GM12878 (cell line): Measurements from ENCODE around the gene ELAPOR1. TPM values are rescaled to one million over a fixed set of nuclear protein-coding genes. Genes with fewer than 3 reads are reported as not detected.

Experiments used
- ATAC-seq: fragments of 200-7000 bp; cut with Tn5 transposase; 3 replicates; pipeline ENCODE4 v1.9.1; 2020; ENCODE audit warnings: mild to moderate bottlenecking, moderate library complexity
- BruUV-seq: library from RNA; stranded (reverse); fragments of 400-500 nt; replicated peaks from 2 replicates; lab custom pipeline; 2021; lab: Mats Ljungman, UMichigan
- CTCF ChIA-PET: fragments of 300-600 bp; sonication (Branson Sonifier 250); formaldehyde crosslinking; extraction: SDS; loops from one replicate; lab custom pipeline; 2021; ENCODE audit warnings: inconsistent platforms; lab: Yijun Ruan, JAX
- POLR2A ChIA-PET: fragments of 350-600 bp; formaldehyde crosslinking; extraction: SDS; loops from one replicate; lab custom pipeline; 2021; ENCODE audit warnings: inconsistent platforms; lab: Charles Lee
- RAD21 ChIA-PET: fragments of 300-600 bp; sonication (Branson Sonifier 250); formaldehyde crosslinking; loops from one replicate; lab custom pipeline; 2023; ENCODE audit warnings: antibody characterized with exemption; ENCODE audit not compliant: unreplicated experiment; lab: Charles Lee
- SMC1A ChIA-PET: fragments of 300-600 bp; sonication (Branson Sonifier 250); formaldehyde crosslinking; loops from one replicate; lab custom pipeline; 2023; ENCODE audit not compliant: unreplicated experiment, uncharacterized antibody; lab: Charles Lee
- DNase-seq: peaks from one replicate; pipeline ENCODE4 v3.0.0-alpha.2; 2011; ENCODE audit warnings: low read depth, low spot score
- FAIRE-seq: peaks from 3 replicates; lab custom pipeline; 2011; peaks lifted over from hg19 to GRCh38; lab: Jason Lieb, UNC
- H2AFZ ChIP-seq: 2 replicates; pipeline ENCODE4 v1.6.0; 2011; ENCODE audit warnings: low read depth, low read length, control low read depth; ENCODE audit not compliant: control insufficient read depth
- H3K27ac ChIP-seq: 2 replicates; pipeline ENCODE4 v1.5.1; 2011; ENCODE audit warnings: control low read depth; ENCODE audit not compliant: control insufficient read depth, insufficient read depth
- H3K27me3 ChIP-seq, 2 experiments: replicated peaks in 1 of 2; 2 replicates each; pipeline versions ENCODE4 v1.6.0 to v1.6.1; 2011; ENCODE audit warnings: low read length in 1 of 2; ENCODE audit not compliant: control insufficient read depth in 2 of 2, insufficient read depth in 2 of 2
- H3K36me3 ChIP-seq, 2 experiments: 2 replicates each; pipeline ENCODE4 v1.5.1; 2011; ENCODE audit warnings: low read length in 1 of 2; ENCODE audit not compliant: control insufficient read depth in 2 of 2, insufficient read depth in 2 of 2
- H3K4me1 ChIP-seq: 2 replicates; pipeline ENCODE4 v1.6.1; 2011; ENCODE audit warnings: mild to moderate bottlenecking, low read length, moderate library complexity, mixed read lengths; ENCODE audit not compliant: control insufficient read depth, insufficient read depth
- H3K4me2 ChIP-seq: 2 replicates; pipeline ENCODE4 v1.6.0; 2011; ENCODE audit warnings: control low read depth; ENCODE audit not compliant: control insufficient read depth, insufficient read depth
- H3K4me3 ChIP-seq: fragments of 200-600 bp; sonication (generic); 2 replicates; pipeline ENCODE4 v1.5.1; 2016
- H3K79me2 ChIP-seq: 2 replicates; pipeline ENCODE4 v1.6.0; 2011; ENCODE audit warnings: low read length; ENCODE audit not compliant: control insufficient read depth, insufficient read depth
- H3K9ac ChIP-seq: 2 replicates; pipeline ENCODE4 v1.8.0; 2011; ENCODE audit warnings: low read length, control low read depth, mixed read lengths; ENCODE audit not compliant: control insufficient read depth, insufficient read depth
- H3K9me3 ChIP-seq: replicated peaks from 3 replicates; pipeline ENCODE4 v1.5.1; 2011; ENCODE audit warnings: mild to moderate bottlenecking, low read length; ENCODE audit not compliant: control insufficient read depth, insufficient read depth
- H4K20me1 ChIP-seq: 2 replicates; pipeline ENCODE4 v1.6.0; 2011; ENCODE audit not compliant: control insufficient read depth, insufficient read depth
- ATF2 ChIP-seq: IDR thresholded peaks from 2 replicates; pipeline ENCODE4 v1.6.1; 2012; ENCODE audit warnings: low read length, inconsistent platforms
- CBFB ChIP-seq: IDR thresholded peaks from 2 replicates; pipeline ENCODE4 v1.6.1; 2016; ENCODE audit warnings: antibody characterized with exemption, low read depth
- E2F8 ChIP-seq: fragments of 450-650 bp; IDR thresholded peaks from 2 replicates; pipeline ENCODE4 v1.6.1; 2018; ENCODE audit warnings: mild to moderate bottlenecking, low read depth, moderate library complexity; ENCODE audit not compliant: partially characterized antibody
- EZH2 ChIP-seq: IDR thresholded peaks from 2 replicates; pipeline ENCODE4 v1.6.1; 2012; ENCODE audit warnings: low read depth, mild to moderate bottlenecking, control low read depth, inconsistent platforms, low read length, borderline replicate concordance; ENCODE audit not compliant: control insufficient read depth
- FOXM1 ChIP-seq: IDR thresholded peaks from 2 replicates; pipeline ENCODE4 v1.6.1; 2012; ENCODE audit warnings: low read depth, mild to moderate bottlenecking, inconsistent platforms, low read length, moderate library complexity
- HDGF ChIP-seq: fragments of 450-650 bp; IDR thresholded peaks from 2 replicates; pipeline ENCODE4 v1.6.1; 2016; ENCODE audit warnings: antibody characterized with exemption
- NBN ChIP-seq: fragments of 450-650 bp; IDR thresholded peaks from 2 replicates; pipeline ENCODE4 v1.6.1; 2016
- PKNOX1 ChIP-seq: fragments of 450-650 bp; IDR thresholded peaks from 2 replicates; pipeline ENCODE4 v1.6.1; 2016; ENCODE audit warnings: mild to moderate bottlenecking
- SUPT20H ChIP-seq: IDR thresholded peaks from 2 replicates; pipeline ENCODE4 v1.6.1; 2011; ENCODE audit warnings: low read depth, mild to moderate bottlenecking, low read length, moderate library complexity, borderline replicate concordance; ENCODE audit not compliant: control insufficient read depth
- YY1 ChIP-seq: IDR thresholded peaks from 2 replicates; pipeline ENCODE4 v1.6.1; 2011; ENCODE audit warnings: low read depth, mild to moderate bottlenecking, low read length
- WGBS: methylation state at CpG from one replicate; pipeline ENCODE4 v1.1.6; 2016; ENCODE audit warnings: low lambda C conversion rate; ENCODE audit not compliant: insufficient replicate concordance, insufficient coverage; ENCODE audit errors: missing lambda C conversion rate; 5-methylcytosine and 5-hydroxymethylcytosine counted together
- in situ Hi-C: fragments of 300-500 bp; cut with MboI; formaldehyde crosslinking; loops from 9 replicates; pipeline ENCODE4 v1.14.3; 2018; ENCODE audit warnings: mixed read lengths
- intact Hi-C: fragments of 100-400 bp; cut with micrococcal nuclease; formaldehyde crosslinking; loops from one replicate; pipeline ENCODE4 v1.14.2; 2022; ENCODE audit not compliant: unreplicated experiment
- polyA plus RNA-seq, 11 experiments: library from polyadenylated mRNA; depleted of rRNA in 4 of 11; unstranded in 6 of 11; stranded (reverse) in 5 of 11; fragments of >200 nt; fragmentation: Nextera tagmentation in 4 of 11; fragmentation: Illumina TruSeq in 1 of 11; extraction: Ambion mirVana in 4 of 11; extraction: Trizol in 1 of 11; gene quantifications; 1 replicate in 1 of 11; 2 replicates in 10 of 11; pipeline versions ENCODE4 v1.2.1 to v1.2.3, GENCODE V29; 2011 to 2016; ENCODE audit warnings: inconsistent platforms in 2 of 11, missing spikeins in 2 of 11, low read depth in 1 of 11
- total RNA-seq, 4 experiments: library from RNA; depleted of rRNA in 3 of 4; stranded (reverse); fragments of >200 nt in 3 of 4; fragmentation: Illumina TruSeq in 1 of 4; extraction: Trizol in 1 of 4; gene quantifications; 2 replicates each; pipeline versions ENCODE4 v1.2.1 to v1.2.3, GENCODE V29; 2013 to 2021

Gene ELAPOR1
- total and polyA plus RNA-seq, 10 of the 15 experiments (the other 5 are each of a cell fraction or from before 2014, with no cell fraction given): 0.04 to 2.1 (median 0.19) TPM; not detected in 2

GRCh38 chr1:109149874-109150601 is 36.1 kb downstream of the ELAPOR1 start:
- no peak for FAIRE-seq
- no peak overlapping the region for H2AFZ ChIP-seq

More at GRCh38 chr1:109149874-109150601, 36.1 kb downstream of the ELAPOR1 start:
- in situ Hi-C loops: no loop called here
- CTCF ChIA-PET: interaction anchor here (0.6 to 2.9 kb wide), 2 partner anchors 26 to 37 kb away, joined by 3 to 9 read pairs; a partner anchor contains a TSS
- H3K36me3 ChIP-seq: no peaks in the 10 kb centered on the region
- H3K9me3 ChIP-seq: no peaks in the 10 kb centered on the region
- H3K79me2 ChIP-seq: no peaks in the 10 kb centered on the region
- peaks cover 12% of the 10 kb centered on the region for H3K4me1 ChIP-seq
- no peaks in the 10 kb centered on the region for H4K20me1 ChIP-seq
- no peak overlapping the region for H3K9ac ChIP-seq
- BruUV-seq: no TSS peak
- RAD21 ChIA-PET: no interaction called here
- 44% methylated on average over 17 of the region's 17 CpGs for WGBS
- ATAC-seq (no peak), DNase-seq (no peak)
- intact Hi-C loops: no loop called here
- no peak for TF ChIP-seq EZH2
- TF ChIP-seq E2F8: no peak
- TF ChIP-seq PKNOX1: no peak
- TF ChIP-seq CBFB: no peak
- no peak for TF ChIP-seq ATF2
- no peak for TF ChIP-seq HDGF
- no peak for TF ChIP-seq SUPT20H
- no peak for TF ChIP-seq FOXM1
- no peak for TF ChIP-seq YY1
- TF ChIP-seq NBN: no peak
- H3K27ac ChIP-seq: no peak overlapping the region
- POLR2A ChIA-PET: no interaction called here
- no peak overlapping the region for H3K4me3 ChIP-seq
- SMC1A ChIA-PET: interaction anchor here (0.6 to 1.2 kb wide), 3 partner anchors 13 to 46 kb away, joined by 3 to 4 read pairs (median 3); no protein-coding TSS in a partner anchor
- H3K27me3 ChIP-seq: no peaks in the 10 kb centered on the region
- H3K4me2 ChIP-seq: no peak overlapping the region
